Peyer's patch (tissue), 4 donors: ENCODE results near the gene AP1M1.

ENCODE experiments used
- POLR2A ChIP-seq, 2 donors: fragments of 450-650 bp; IDR thresholded peaks; one replicate each; pipeline ENCODE4 v1.5.1; 2017; ENCODE audit warnings: antibody characterized with exemption in 2 of 2, mild to moderate bottlenecking in 2 of 2, moderate library complexity in 2 of 2
- TF ChIP-seq, protein P1 (sequence below), 6 experiments: fragments of 450-650 bp in 4 of 6; fragments of 200-600 bp in 2 of 6; sonication (generic) in 1 of 6; IDR thresholded peaks; one replicate each; pipeline ENCODE4 v1.5.1; 2017 to 2019; ENCODE audit warnings: antibody characterized with exemption in 6 of 6, mild to moderate bottlenecking in 3 of 6, moderate library complexity in 1 of 6

DNA sequence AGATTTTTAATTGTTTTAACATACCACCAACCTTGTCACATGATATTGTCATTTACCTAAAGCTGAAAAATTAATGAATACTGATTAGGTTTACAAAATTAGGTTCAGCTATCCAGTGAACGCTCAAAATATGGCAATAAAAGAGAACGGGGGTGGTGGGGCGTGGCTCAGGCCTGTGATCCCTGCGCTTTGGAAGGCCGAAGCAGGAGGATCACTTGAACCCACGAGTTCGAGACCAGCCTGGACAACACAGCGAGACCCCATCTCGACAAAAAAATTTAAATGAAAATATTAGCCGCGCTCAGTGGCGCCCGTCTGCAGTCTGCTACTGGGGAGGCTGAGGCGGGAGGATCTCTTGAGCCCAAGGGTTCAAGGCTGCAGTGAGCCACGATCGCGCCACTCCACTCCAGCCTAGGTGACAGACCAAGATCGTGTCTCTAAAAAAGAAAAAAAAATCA, 13.0 kb upstream of the AP1M1 start:
- TF ChIP-seq, protein P1, sequence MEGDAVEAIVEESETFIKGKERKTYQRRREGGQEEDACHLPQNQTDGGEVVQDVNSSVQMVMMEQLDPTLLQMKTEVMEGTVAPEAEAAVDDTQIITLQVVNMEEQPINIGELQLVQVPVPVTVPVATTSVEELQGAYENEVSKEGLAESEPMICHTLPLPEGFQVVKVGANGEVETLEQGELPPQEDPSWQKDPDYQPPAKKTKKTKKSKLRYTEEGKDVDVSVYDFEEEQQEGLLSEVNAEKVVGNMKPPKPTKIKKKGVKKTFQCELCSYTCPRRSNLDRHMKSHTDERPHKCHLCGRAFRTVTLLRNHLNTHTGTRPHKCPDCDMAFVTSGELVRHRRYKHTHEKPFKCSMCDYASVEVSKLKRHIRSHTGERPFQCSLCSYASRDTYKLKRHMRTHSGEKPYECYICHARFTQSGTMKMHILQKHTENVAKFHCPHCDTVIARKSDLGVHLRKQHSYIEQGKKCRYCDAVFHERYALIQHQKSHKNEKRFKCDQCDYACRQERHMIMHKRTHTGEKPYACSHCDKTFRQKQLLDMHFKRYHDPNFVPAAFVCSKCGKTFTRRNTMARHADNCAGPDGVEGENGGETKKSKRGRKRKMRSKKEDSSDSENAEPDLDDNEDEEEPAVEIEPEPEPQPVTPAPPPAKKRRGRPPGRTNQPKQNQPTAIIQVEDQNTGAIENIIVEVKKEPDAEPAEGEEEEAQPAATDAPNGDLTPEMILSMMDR (IDR thresholded peaks at IDR 0.05): no peak
- TF ChIP-seq POLR2A (IDR thresholded peaks at IDR 0.05): no peak
